ENCODE data around the gene SPTAN1. TPM values are rescaled to one million over a fixed set of nuclear protein-coding genes. Genes with fewer than 3 reads are reported as not detected.

The SPTAN1 gene
- total and polyA plus RNA-seq, 2 donors (not counting 3 experiments of a cell fraction or from before 2014, with no cell fraction given), result 408 to 502 TPM

DNA sequence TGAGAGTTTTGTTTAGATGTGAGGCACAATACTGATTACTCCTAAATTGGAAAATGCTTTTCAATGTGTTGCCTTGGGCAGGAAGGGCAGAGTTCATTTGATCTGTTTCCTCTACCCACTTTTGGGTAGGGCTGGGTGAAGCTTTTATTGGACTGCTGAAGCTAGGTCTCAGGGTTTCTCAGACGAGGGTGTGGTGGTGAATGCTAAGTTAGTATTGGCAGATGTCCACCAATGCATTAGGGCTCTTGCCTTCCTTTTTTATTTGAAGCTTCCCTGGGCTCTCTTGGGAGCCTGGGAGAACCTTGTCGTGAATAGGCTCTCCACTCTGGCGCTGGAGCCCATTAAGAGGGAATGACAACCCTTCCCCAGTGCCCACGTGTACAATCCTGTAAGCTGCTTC is 23.1 kb downstream of the SPTAN1 start:
- no peak overlapping the region for H3K27ac ChIP-seq (ENCODE audit: insufficient read depth, low read depth, low read length)
- ChIA-PET POLR2A (no interaction called here), CTCF (interaction anchor here (1.0 to 2.3 kb wide), 5 partner anchors 10 to 137 kb away, joined by 3 to 6 read pairs (median 3); no protein-coding TSS in a partner anchor)
- no peak overlapping the region for H3K4me3 ChIP-seq (replicated peaks in 1 of 3; ENCODE audit: insufficient read depth in 1 of 3, low read depth in 1 of 3, low read length in 3 of 3)
- FAIRE-seq (no peak), DNase-seq (ENCODE audit: low read depth, low spot score) (peak; percentile 39)
- H3K36me3 ChIP-seq (ENCODE audit: control insufficient read depth in 2 of 2, extremely low read depth in 1 of 2, insufficient read depth in 2 of 2, low read length in 2 of 2), result peaks cover 43 to 52% of the 10 kb centered on the region in 2 experiments
- H3K79me2 ChIP-seq (ENCODE audit: control insufficient read depth, insufficient read depth, low read length), result peaks cover 25% of the 10 kb centered on the region
- dilution Hi-C loops (cut with MboI; ENCODE audit: extremely low pct_ligation_motif_present, low sequenced_read_pairs), result no loop called here
- H2AFZ ChIP-seq (ENCODE audit: low read depth, low read length), result no peak overlapping the region
- H3K9ac ChIP-seq (replicated peaks; ENCODE audit: extremely low read depth, insufficient read depth, low read length), result no peak overlapping the region
- no peaks in the 10 kb centered on the region for H3K27me3 ChIP-seq (ENCODE audit: control insufficient read depth in 2 of 2, insufficient read depth in 2 of 2, low read length in 2 of 2)
- no peak for TF ChIP-seq FOS (IDR thresholded peaks at IDR 0.05; ENCODE audit: borderline replicate concordance, insufficient read depth, low read length)
- TF ChIP-seq, protein P1, sequence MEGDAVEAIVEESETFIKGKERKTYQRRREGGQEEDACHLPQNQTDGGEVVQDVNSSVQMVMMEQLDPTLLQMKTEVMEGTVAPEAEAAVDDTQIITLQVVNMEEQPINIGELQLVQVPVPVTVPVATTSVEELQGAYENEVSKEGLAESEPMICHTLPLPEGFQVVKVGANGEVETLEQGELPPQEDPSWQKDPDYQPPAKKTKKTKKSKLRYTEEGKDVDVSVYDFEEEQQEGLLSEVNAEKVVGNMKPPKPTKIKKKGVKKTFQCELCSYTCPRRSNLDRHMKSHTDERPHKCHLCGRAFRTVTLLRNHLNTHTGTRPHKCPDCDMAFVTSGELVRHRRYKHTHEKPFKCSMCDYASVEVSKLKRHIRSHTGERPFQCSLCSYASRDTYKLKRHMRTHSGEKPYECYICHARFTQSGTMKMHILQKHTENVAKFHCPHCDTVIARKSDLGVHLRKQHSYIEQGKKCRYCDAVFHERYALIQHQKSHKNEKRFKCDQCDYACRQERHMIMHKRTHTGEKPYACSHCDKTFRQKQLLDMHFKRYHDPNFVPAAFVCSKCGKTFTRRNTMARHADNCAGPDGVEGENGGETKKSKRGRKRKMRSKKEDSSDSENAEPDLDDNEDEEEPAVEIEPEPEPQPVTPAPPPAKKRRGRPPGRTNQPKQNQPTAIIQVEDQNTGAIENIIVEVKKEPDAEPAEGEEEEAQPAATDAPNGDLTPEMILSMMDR (IDR thresholded peaks at IDR 0.05; ENCODE audit: extremely low read depth in 1 of 2, insufficient read depth in 1 of 2, low read depth in 1 of 2, low read length in 2 of 2), result no peak
- TF ChIP-seq MAX (IDR thresholded peaks at IDR 0.05; ENCODE audit: insufficient read depth, insufficient read length), result no peak
- no peak for TF ChIP-seq POLR2A (IDR thresholded peaks at IDR 0.05; ENCODE audit: low read depth, low read length)
- no peak for TF ChIP-seq JUN (IDR thresholded peaks at IDR 0.05; ENCODE audit: borderline replicate concordance, insufficient read depth, insufficient read length, low read depth)
- no peaks in the 10 kb centered on the region for H3K9me3 ChIP-seq (replicated peaks; ENCODE audit: control insufficient read depth, insufficient read depth, low read length)
- BruUV-seq (replicated peaks), result no TSS peak
- no peaks in the 10 kb centered on the region for H3K9me1 ChIP-seq (replicated peaks; ENCODE audit: control insufficient read depth, extremely low read depth, insufficient read depth, low read length)
- intact Hi-C loops (cut with micrococcal nuclease), result no loop called here
- no peaks in the 10 kb centered on the region for H3K4me1 ChIP-seq (ENCODE audit: control insufficient read depth, extremely low read depth, insufficient read depth, low read length)
- H3K4me2 ChIP-seq (ENCODE audit: insufficient read depth, low read length), result no peak overlapping the region
- H4K20me1 ChIP-seq (replicated peaks; ENCODE audit: control insufficient read depth, extremely low read depth, insufficient read depth, low read length), result no peaks in the 10 kb centered on the region

DNA sequence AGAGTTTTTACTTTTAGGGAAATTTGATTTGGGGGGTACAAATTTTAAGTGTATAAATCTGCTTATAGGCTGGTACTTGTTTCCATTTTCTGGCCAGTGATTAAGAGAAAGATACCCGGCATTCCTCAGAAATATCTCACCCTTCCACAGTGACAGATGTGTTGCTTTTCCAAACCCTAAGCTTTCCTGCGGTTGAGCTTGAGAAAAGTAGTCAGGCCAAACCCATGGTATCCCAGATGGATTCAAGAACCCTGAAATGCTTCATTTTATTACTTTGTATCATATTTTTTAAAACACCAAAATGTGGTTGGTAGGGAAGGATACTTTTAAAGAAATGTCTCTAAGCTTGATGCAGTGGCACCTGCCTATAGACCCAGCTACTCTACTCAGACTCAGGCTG is 23.5 kb downstream of the SPTAN1 start:
- Histone ChIP-seq H3K9me1 (replicated peaks; ENCODE audit: control insufficient read depth, extremely low read depth, insufficient read depth, low read length) (no peaks in the 10 kb centered on the region), H3K4me3 (replicated peaks in 1 of 3; ENCODE audit: insufficient read depth in 1 of 3, low read depth in 1 of 3, low read length in 3 of 3) (no peak overlapping the region), H3K4me2 (ENCODE audit: insufficient read depth, low read length) (no peak overlapping the region), H3K36me3 (ENCODE audit: control insufficient read depth in 2 of 2, extremely low read depth in 1 of 2, insufficient read depth in 2 of 2, low read length in 2 of 2) (peaks cover 46 to 56% of the 10 kb centered on the region in 2 experiments), H3K27ac (ENCODE audit: insufficient read depth, low read depth, low read length) (no peak overlapping the region), H3K9ac (replicated peaks; ENCODE audit: extremely low read depth, insufficient read depth, low read length) (no peak overlapping the region), H3K4me1 (ENCODE audit: control insufficient read depth, extremely low read depth, insufficient read depth, low read length) (no peaks in the 10 kb centered on the region), H3K27me3 (ENCODE audit: control insufficient read depth in 2 of 2, insufficient read depth in 2 of 2, low read length in 2 of 2) (no peaks in the 10 kb centered on the region), H3K79me2 (ENCODE audit: control insufficient read depth, insufficient read depth, low read length) (peaks cover 22% of the 10 kb centered on the region), H3K9me3 (replicated peaks; ENCODE audit: control insufficient read depth, insufficient read depth, low read length) (no peaks in the 10 kb centered on the region), H4K20me1 (replicated peaks; ENCODE audit: control insufficient read depth, extremely low read depth, insufficient read depth, low read length) (no peaks in the 10 kb centered on the region), H2AFZ (ENCODE audit: low read depth, low read length) (no peak overlapping the region)
- FAIRE-seq (no peak), DNase-seq (ENCODE audit: low read depth, low spot score) (no peak)
- POLR2A ChIA-PET, result no interaction called here
- TF ChIP-seq FOS (IDR thresholded peaks at IDR 0.05; ENCODE audit: borderline replicate concordance, insufficient read depth, low read length), result no peak
- no peak for TF ChIP-seq POLR2AphosphoS5 (IDR thresholded peaks at IDR 0.05; ENCODE audit: insufficient read depth, low read depth, low read length)
- TF ChIP-seq EZH2 (IDR thresholded peaks at IDR 0.05; ENCODE audit: borderline replicate concordance, low read depth, low read length, severe bottlenecking), result no peak
- CTCF ChIA-PET, result interaction anchor here (1.0 to 2.3 kb wide), 5 partner anchors 10 to 137 kb away, joined by 3 to 6 read pairs (median 3); no protein-coding TSS in a partner anchor
- dilution Hi-C loops (cut with MboI; ENCODE audit: extremely low pct_ligation_motif_present, low sequenced_read_pairs) (no loop called here), intact Hi-C loops (cut with micrococcal nuclease) (no loop called here)
- no TSS peak for BruUV-seq (replicated peaks)

Data from endothelial cell of umbilical vein (primary cell).